ENCODE data around the gene SEL1L2. TPM values are rescaled to one million over a fixed set of nuclear protein-coding genes. Genes with fewer than 3 reads are reported as not detected.

Gene SEL1L2, protein sequence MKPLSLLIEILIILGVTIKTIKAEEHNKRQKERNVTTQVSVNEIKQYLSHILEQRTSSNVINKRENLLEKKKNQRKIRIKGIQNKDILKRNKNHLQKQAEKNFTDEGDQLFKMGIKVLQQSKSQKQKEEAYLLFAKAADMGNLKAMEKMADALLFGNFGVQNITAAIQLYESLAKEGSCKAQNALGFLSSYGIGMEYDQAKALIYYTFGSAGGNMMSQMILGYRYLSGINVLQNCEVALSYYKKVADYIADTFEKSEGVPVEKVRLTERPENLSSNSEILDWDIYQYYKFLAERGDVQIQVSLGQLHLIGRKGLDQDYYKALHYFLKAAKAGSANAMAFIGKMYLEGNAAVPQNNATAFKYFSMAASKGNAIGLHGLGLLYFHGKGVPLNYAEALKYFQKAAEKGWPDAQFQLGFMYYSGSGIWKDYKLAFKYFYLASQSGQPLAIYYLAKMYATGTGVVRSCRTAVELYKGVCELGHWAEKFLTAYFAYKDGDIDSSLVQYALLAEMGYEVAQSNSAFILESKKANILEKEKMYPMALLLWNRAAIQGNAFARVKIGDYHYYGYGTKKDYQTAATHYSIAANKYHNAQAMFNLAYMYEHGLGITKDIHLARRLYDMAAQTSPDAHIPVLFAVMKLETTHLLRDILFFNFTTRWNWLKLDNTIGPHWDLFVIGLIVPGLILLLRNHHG
- not detected for polyA plus RNA-seq (2013)

- POLR2A ChIA-PET, result no interaction called here
- Histone ChIP-seq H3K36me3 (ENCODE audit: control insufficient read depth in 4 of 4, insufficient read depth in 4 of 4, low read length in 3 of 4) (no peaks in the 10 kb centered on the region), H3K9me3 (ENCODE audit: control extremely low read depth in 1 of 5, control insufficient read depth in 4 of 5, insufficient read depth in 2 of 5, low read depth in 1 of 5, low read length in 4 of 5) (peaks cover 1 to 24% (median 13%) of the 10 kb centered on the region in 5 experiments), H3K27ac (ENCODE audit: insufficient read depth in 1 of 2, low read depth in 1 of 2, low read length in 2 of 2, poor library complexity in 1 of 2, severe bottlenecking in 2 of 2) (no peak within 1 kb of the TSS), H3K4me1 (ENCODE audit: control extremely low read depth in 1 of 4, control insufficient read depth in 4 of 4, insufficient read depth in 4 of 4, low read length in 3 of 4) (peaks cover 0 to 6% (median 6%) of the 10 kb centered on the region in 4 experiments), H3K4me3 (ENCODE audit: control insufficient read depth in 1 of 7, extremely low read depth in 1 of 7, insufficient read depth in 4 of 7, low read depth in 2 of 7, low read length in 6 of 7) (no peak within 1 kb of the TSS), H3K27me3 (replicated peaks in 2 of 5; ENCODE audit: control insufficient read depth in 4 of 5, insufficient read depth in 5 of 5, low read length in 4 of 5) (peaks cover 0 to 12% (median 2%) of the 10 kb centered on the region in 5 experiments)
- CTCF ChIA-PET, result no interaction called here
- DNase-seq, result no peak
- 0% methylated on average over 1 of the region's 5 CpGs for WGBS (ENCODE audit: insufficient coverage)
Measured at GRCh38 chr20:13990465-13990864, at the start of gene SEL1L2. TSS of gene SEL1L2 (minus strand) at chr20:13990614. CDS start at chr20:13990534, 80 bp downstream.

- H3K9me3 ChIP-seq (ENCODE audit: control extremely low read depth in 1 of 5, control insufficient read depth in 4 of 5, insufficient read depth in 2 of 5, low read depth in 1 of 5, low read length in 4 of 5), result no peaks in the 10 kb centered on the region
- ChIA-PET CTCF (no interaction called here), POLR2A (no interaction called here)
- no peaks in the 10 kb centered on the region for H3K4me1 ChIP-seq (ENCODE audit: control extremely low read depth in 1 of 4, control insufficient read depth in 4 of 4, insufficient read depth in 4 of 4, low read length in 3 of 4)
- H3K27me3 ChIP-seq (replicated peaks in 2 of 5; ENCODE audit: control insufficient read depth in 4 of 5, insufficient read depth in 5 of 5, low read length in 4 of 5), result no peaks in the 10 kb centered on the region
- no peak overlapping the region for H3K4me3 ChIP-seq (ENCODE audit: control insufficient read depth in 1 of 7, extremely low read depth in 1 of 7, insufficient read depth in 4 of 7, low read depth in 2 of 7, low read length in 6 of 7)
- WGBS (ENCODE audit: insufficient coverage), result 93% methylated on average over 4 of the region's 7 CpGs
- no peak overlapping the region for H3K27ac ChIP-seq (ENCODE audit: insufficient read depth in 1 of 2, low read depth in 1 of 2, low read length in 2 of 2, poor library complexity in 1 of 2, severe bottlenecking in 2 of 2)
- H3K36me3 ChIP-seq (ENCODE audit: control insufficient read depth in 4 of 4, insufficient read depth in 4 of 4, low read length in 3 of 4), result no peaks in the 10 kb centered on the region
- DNase-seq, result no peak
Measured at GRCh38 chr20:14036567-14036966, 46.2 kb upstream of the SEL1L2 start.

DNA sequence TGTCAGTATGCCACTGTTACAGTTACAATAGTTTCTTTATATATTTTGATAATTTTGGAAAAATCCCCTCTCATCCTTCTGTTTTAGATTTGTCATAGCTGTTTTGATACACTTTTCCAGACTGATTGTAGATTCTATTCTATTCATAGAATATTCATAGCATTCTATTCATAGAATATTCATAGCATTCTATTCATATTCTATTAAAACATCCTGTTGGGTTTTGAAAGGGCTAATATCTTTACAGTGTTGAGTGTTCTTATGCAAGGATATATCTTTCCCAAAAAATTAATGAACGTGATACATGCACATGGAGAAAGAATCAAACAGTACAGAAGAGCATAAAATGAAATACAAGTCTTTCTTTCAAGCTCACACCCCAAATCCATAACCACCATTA, 42.9 kb upstream of the SEL1L2 start:
- ChIA-PET CTCF (no interaction called here), POLR2A (no interaction called here)
- H3K9me3 ChIP-seq (ENCODE audit: control extremely low read depth in 1 of 5, control insufficient read depth in 4 of 5, insufficient read depth in 2 of 5, low read depth in 1 of 5, low read length in 4 of 5), result no peaks in the 10 kb centered on the region
- no CpG with 5 or more reads among the region's 1 CpG for WGBS (ENCODE audit: insufficient coverage)
- H3K27ac ChIP-seq (ENCODE audit: insufficient read depth in 1 of 2, low read depth in 1 of 2, low read length in 2 of 2, poor library complexity in 1 of 2, severe bottlenecking in 2 of 2), result no peak overlapping the region
- no peaks in the 10 kb centered on the region for H3K27me3 ChIP-seq (replicated peaks in 2 of 5; ENCODE audit: control insufficient read depth in 4 of 5, insufficient read depth in 5 of 5, low read length in 4 of 5)
- no peak overlapping the region for H3K4me3 ChIP-seq (ENCODE audit: control insufficient read depth in 1 of 7, extremely low read depth in 1 of 7, insufficient read depth in 4 of 7, low read depth in 2 of 7, low read length in 6 of 7)
- no peak for DNase-seq
- H3K36me3 ChIP-seq (ENCODE audit: control insufficient read depth in 4 of 4, insufficient read depth in 4 of 4, low read length in 3 of 4), result no peaks in the 10 kb centered on the region
- no peaks in the 10 kb centered on the region for H3K4me1 ChIP-seq (ENCODE audit: control extremely low read depth in 1 of 4, control insufficient read depth in 4 of 4, insufficient read depth in 4 of 4, low read length in 3 of 4)

DNA sequence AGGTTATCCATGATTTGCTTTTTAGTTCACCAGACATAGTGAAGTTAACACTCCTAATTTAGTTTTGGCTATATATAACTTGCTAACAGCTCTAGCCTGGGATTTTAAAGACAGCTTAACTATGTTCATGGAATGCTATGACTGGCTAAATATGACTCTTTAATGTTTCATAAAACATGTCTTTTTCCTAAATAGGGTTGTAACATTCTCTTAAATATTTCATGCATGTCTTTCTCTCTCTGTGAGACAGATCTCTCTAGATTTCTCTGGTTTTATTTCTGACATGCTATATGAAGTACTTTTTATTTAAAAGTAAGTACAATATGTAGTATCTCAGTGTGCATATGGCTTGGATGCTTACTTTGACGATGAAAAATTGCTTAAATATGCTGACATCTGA, 40.6 kb upstream of the SEL1L2 start:
- CTCF ChIA-PET, result interaction anchor here (0.7 kb wide), 1 partner anchor 210 kb away, joined by 8 read pairs; no protein-coding TSS in a partner anchor
- Histone ChIP-seq H3K27me3 (replicated peaks in 2 of 5; ENCODE audit: control insufficient read depth in 4 of 5, insufficient read depth in 5 of 5, low read length in 4 of 5) (no peaks in the 10 kb centered on the region), H3K4me1 (ENCODE audit: control extremely low read depth in 1 of 4, control insufficient read depth in 4 of 4, insufficient read depth in 4 of 4, low read length in 3 of 4) (no peaks in the 10 kb centered on the region), H3K9me3 (ENCODE audit: control extremely low read depth in 1 of 5, control insufficient read depth in 4 of 5, insufficient read depth in 2 of 5, low read depth in 1 of 5, low read length in 4 of 5) (no peaks in the 10 kb centered on the region), H3K27ac (ENCODE audit: insufficient read depth in 1 of 2, low read depth in 1 of 2, low read length in 2 of 2, poor library complexity in 1 of 2, severe bottlenecking in 2 of 2) (no peak overlapping the region), H3K36me3 (ENCODE audit: control insufficient read depth in 4 of 4, insufficient read depth in 4 of 4, low read length in 3 of 4) (no peaks in the 10 kb centered on the region), H3K4me3 (ENCODE audit: control insufficient read depth in 1 of 7, extremely low read depth in 1 of 7, insufficient read depth in 4 of 7, low read depth in 2 of 7, low read length in 6 of 7) (no peak overlapping the region)
- no peak for DNase-seq
- POLR2A ChIA-PET, result no interaction called here
- no CpG with 5 or more reads among the region's 1 CpG for WGBS (ENCODE audit: insufficient coverage)

GRCh38 chr20:14012671-14013070, 22.3 kb upstream of the SEL1L2 start:
- H3K36me3 ChIP-seq (ENCODE audit: control insufficient read depth in 4 of 4, insufficient read depth in 4 of 4, low read length in 3 of 4), result no peaks in the 10 kb centered on the region
- POLR2A ChIA-PET, result no interaction called here

DNA sequence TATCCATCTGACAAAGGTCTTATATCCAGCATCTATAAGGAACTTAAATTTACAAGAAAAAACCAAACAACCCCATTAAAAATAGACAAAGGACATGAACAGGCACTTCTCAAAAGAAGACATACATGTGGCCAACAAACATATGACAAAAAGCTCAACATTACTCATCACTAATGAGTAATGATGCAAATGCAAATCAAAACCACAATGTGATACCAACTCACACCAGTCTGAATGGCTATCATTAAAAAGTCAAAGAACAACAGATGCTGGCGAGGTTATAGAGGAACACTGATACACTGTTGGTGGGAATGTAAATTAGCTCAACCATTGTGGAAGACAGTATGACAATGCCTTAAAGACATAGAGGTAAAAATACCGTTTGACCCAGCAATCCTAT, 18.8 kb upstream of the SEL1L2 start:
- no peaks in the 10 kb centered on the region for H3K4me1 ChIP-seq (ENCODE audit: control extremely low read depth in 1 of 4, control insufficient read depth in 4 of 4, insufficient read depth in 4 of 4, low read length in 3 of 4)
- H3K27ac ChIP-seq (ENCODE audit: insufficient read depth in 1 of 2, low read depth in 1 of 2, low read length in 2 of 2, poor library complexity in 1 of 2, severe bottlenecking in 2 of 2), result no peak overlapping the region
- H3K27me3 ChIP-seq (replicated peaks in 2 of 5; ENCODE audit: control insufficient read depth in 4 of 5, insufficient read depth in 5 of 5, low read length in 4 of 5), result no peaks in the 10 kb centered on the region
- ChIA-PET CTCF (no interaction called here), POLR2A (no interaction called here)
- no peaks in the 10 kb centered on the region for H3K36me3 ChIP-seq (ENCODE audit: control insufficient read depth in 4 of 4, insufficient read depth in 4 of 4, low read length in 3 of 4)
- H3K4me3 ChIP-seq (ENCODE audit: control insufficient read depth in 1 of 7, extremely low read depth in 1 of 7, insufficient read depth in 4 of 7, low read depth in 2 of 7, low read length in 6 of 7), result no peak overlapping the region
- H3K9me3 ChIP-seq (ENCODE audit: control extremely low read depth in 1 of 5, control insufficient read depth in 4 of 5, insufficient read depth in 2 of 5, low read depth in 1 of 5, low read length in 4 of 5), result peaks cover 0 to 8% (median 0%) of the 10 kb centered on the region in 5 experiments
- no CpG with 5 or more reads among the region's 2 CpGs for WGBS (ENCODE audit: insufficient coverage)
- no peak for DNase-seq

More at GRCh38 chr20:14012671-14013070, 22.3 kb upstream of the SEL1L2 start:
- DNase-seq, result no peak
- H3K4me1 ChIP-seq (ENCODE audit: control extremely low read depth in 1 of 4, control insufficient read depth in 4 of 4, insufficient read depth in 4 of 4, low read length in 3 of 4), result no peaks in the 10 kb centered on the region
- H3K4me3 ChIP-seq (ENCODE audit: control insufficient read depth in 1 of 7, extremely low read depth in 1 of 7, insufficient read depth in 4 of 7, low read depth in 2 of 7, low read length in 6 of 7), result no peak overlapping the region
- 100% methylated on average over 2 of the region's 3 CpGs for WGBS (ENCODE audit: insufficient coverage)
- H3K27ac ChIP-seq (ENCODE audit: insufficient read depth in 1 of 2, low read depth in 1 of 2, low read length in 2 of 2, poor library complexity in 1 of 2, severe bottlenecking in 2 of 2), result no peak overlapping the region
- CTCF ChIA-PET, result no interaction called here
- peaks cover 0 to 10% (median 0%) of the 10 kb centered on the region in 5 experiments for H3K9me3 ChIP-seq (ENCODE audit: control extremely low read depth in 1 of 5, control insufficient read depth in 4 of 5, insufficient read depth in 2 of 5, low read depth in 1 of 5, low read length in 4 of 5)
- H3K27me3 ChIP-seq (replicated peaks in 2 of 5; ENCODE audit: control insufficient read depth in 4 of 5, insufficient read depth in 5 of 5, low read length in 4 of 5), result no peaks in the 10 kb centered on the region

GRCh38 chr20:14005996-14006395, 15.6 kb upstream of the SEL1L2 start:
- 100% methylated on average over 2 of the region's 4 CpGs for WGBS (ENCODE audit: insufficient coverage)
- no peak overlapping the region for H3K27ac ChIP-seq (ENCODE audit: insufficient read depth in 1 of 2, low read depth in 1 of 2, low read length in 2 of 2, poor library complexity in 1 of 2, severe bottlenecking in 2 of 2)
- CTCF ChIA-PET, result no interaction called here

More at GRCh38 chr20:14005996-14006395, 15.6 kb upstream of the SEL1L2 start:
- H3K36me3 ChIP-seq (ENCODE audit: control insufficient read depth in 4 of 4, insufficient read depth in 4 of 4, low read length in 3 of 4), result no peaks in the 10 kb centered on the region
- no peak for DNase-seq
- H3K4me1 ChIP-seq (ENCODE audit: control extremely low read depth in 1 of 4, control insufficient read depth in 4 of 4, insufficient read depth in 4 of 4, low read length in 3 of 4), result no peaks in the 10 kb centered on the region
- POLR2A ChIA-PET, result no interaction called here
- no peak overlapping the region for H3K4me3 ChIP-seq (ENCODE audit: control insufficient read depth in 1 of 7, extremely low read depth in 1 of 7, insufficient read depth in 4 of 7, low read depth in 2 of 7, low read length in 6 of 7)
- no peaks in the 10 kb centered on the region for H3K27me3 ChIP-seq (replicated peaks in 2 of 5; ENCODE audit: control insufficient read depth in 4 of 5, insufficient read depth in 5 of 5, low read length in 4 of 5)
- H3K9me3 ChIP-seq (ENCODE audit: control extremely low read depth in 1 of 5, control insufficient read depth in 4 of 5, insufficient read depth in 2 of 5, low read depth in 1 of 5, low read length in 4 of 5), result no peaks in the 10 kb centered on the region

Measured in common myeloid progenitor, CD34-positive (primary cell).